ENCODE data around the gene SMC2. TPM values are rescaled to one million over a fixed set of nuclear protein-coding genes. Genes with fewer than 3 reads are reported as not detected.

The SMC2 gene
- total RNA-seq, 1 experiment from 2014 or later, result 24.4 TPM

GRCh38 chr9:104078596-104078995 is 15.5 kb upstream of the SMC2 start:
- Mint-ChIP-seq H3K9me3 (ENCODE audit: low read depth, unreplicated experiment) (no peaks in the 10 kb centered on the region), H3K36me3 (ENCODE audit: insufficient read depth, unreplicated experiment) (no peaks in the 10 kb centered on the region), H3K4me3 (ENCODE audit: low read depth, unreplicated experiment) (no peak overlapping the region), H3K27ac (ENCODE audit: unreplicated experiment) (no peak overlapping the region), H3K27me3 (ENCODE audit: unreplicated experiment) (no peaks in the 10 kb centered on the region), H3K4me1 (ENCODE audit: low read depth, unreplicated experiment) (no peaks in the 10 kb centered on the region)
- TF ChIP-seq, protein P1, sequence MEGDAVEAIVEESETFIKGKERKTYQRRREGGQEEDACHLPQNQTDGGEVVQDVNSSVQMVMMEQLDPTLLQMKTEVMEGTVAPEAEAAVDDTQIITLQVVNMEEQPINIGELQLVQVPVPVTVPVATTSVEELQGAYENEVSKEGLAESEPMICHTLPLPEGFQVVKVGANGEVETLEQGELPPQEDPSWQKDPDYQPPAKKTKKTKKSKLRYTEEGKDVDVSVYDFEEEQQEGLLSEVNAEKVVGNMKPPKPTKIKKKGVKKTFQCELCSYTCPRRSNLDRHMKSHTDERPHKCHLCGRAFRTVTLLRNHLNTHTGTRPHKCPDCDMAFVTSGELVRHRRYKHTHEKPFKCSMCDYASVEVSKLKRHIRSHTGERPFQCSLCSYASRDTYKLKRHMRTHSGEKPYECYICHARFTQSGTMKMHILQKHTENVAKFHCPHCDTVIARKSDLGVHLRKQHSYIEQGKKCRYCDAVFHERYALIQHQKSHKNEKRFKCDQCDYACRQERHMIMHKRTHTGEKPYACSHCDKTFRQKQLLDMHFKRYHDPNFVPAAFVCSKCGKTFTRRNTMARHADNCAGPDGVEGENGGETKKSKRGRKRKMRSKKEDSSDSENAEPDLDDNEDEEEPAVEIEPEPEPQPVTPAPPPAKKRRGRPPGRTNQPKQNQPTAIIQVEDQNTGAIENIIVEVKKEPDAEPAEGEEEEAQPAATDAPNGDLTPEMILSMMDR (IDR thresholded peaks at IDR 0.05; ENCODE audit: unreplicated experiment), result no peak
- BruUV-seq (replicated peaks), result no TSS peak
- no peak for DNase-seq
- intact Hi-C loops (cut with micrococcal nuclease; ENCODE audit: unreplicated experiment), result no loop called here
- CTCF ChIA-PET, result no interaction called here

DNA sequence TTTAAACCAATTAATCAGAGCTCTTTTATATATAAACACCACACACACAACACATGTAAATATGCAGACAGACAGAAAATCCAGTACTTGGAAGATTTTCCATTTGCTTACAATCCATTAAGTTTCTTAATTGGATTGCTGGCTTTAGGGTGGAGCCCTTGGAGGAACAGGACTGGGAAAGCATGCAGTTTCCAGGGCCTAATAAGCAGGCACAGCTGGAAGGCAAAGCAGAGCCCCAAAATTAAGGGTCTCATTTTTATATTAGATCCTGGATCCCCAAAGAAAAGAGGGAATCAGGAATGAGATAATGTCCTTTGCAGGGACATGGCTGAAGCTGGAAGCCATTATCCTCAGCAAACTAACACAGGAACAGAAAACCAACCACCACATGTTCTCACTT is 13.1 kb upstream of the SMC2 start:
- Mint-ChIP-seq H3K36me3 (ENCODE audit: insufficient read depth, unreplicated experiment) (no peaks in the 10 kb centered on the region), H3K9me3 (ENCODE audit: low read depth, unreplicated experiment) (no peaks in the 10 kb centered on the region), H3K27ac (ENCODE audit: unreplicated experiment) (no peak overlapping the region), H3K4me3 (ENCODE audit: low read depth, unreplicated experiment) (no peak overlapping the region), H3K27me3 (ENCODE audit: unreplicated experiment) (no peaks in the 10 kb centered on the region), H3K4me1 (ENCODE audit: low read depth, unreplicated experiment) (no peaks in the 10 kb centered on the region)
- no TSS peak for BruUV-seq (replicated peaks)
- TF ChIP-seq, protein P1 (IDR thresholded peaks at IDR 0.05; ENCODE audit: unreplicated experiment), result no peak
- no peak for DNase-seq
- intact Hi-C loops (cut with micrococcal nuclease; ENCODE audit: unreplicated experiment), result no loop called here
- CTCF ChIA-PET, result no interaction called here

- no TSS peak for BruUV-seq (replicated peaks)
- H3K27me3 Mint-ChIP-seq (ENCODE audit: unreplicated experiment), result no peaks in the 10 kb centered on the region
- H3K9me3 Mint-ChIP-seq (ENCODE audit: low read depth, unreplicated experiment), result no peaks in the 10 kb centered on the region
- TF ChIP-seq, protein P1 (IDR thresholded peaks at IDR 0.05; ENCODE audit: unreplicated experiment), result no peak
- H3K4me1 Mint-ChIP-seq (ENCODE audit: low read depth, unreplicated experiment), result no peaks in the 10 kb centered on the region
- H3K27ac Mint-ChIP-seq (ENCODE audit: unreplicated experiment), result no peak overlapping the region
- no peak overlapping the region for H3K4me3 Mint-ChIP-seq (ENCODE audit: low read depth, unreplicated experiment)
- DNase-seq, result no peak
- H3K36me3 Mint-ChIP-seq (ENCODE audit: insufficient read depth, unreplicated experiment), result no peaks in the 10 kb centered on the region
- CTCF ChIA-PET, result interaction anchor here (0.6 kb wide), 1 partner anchor 379 kb away, joined by 3 read pairs; no protein-coding TSS in a partner anchor
- intact Hi-C loops (cut with micrococcal nuclease; ENCODE audit: unreplicated experiment), result no loop called here
Measured at GRCh38 chr9:104082168-104082567, 11.9 kb upstream of the SMC2 start.

- TF ChIP-seq, protein P1 (IDR thresholded peaks at IDR 0.05; ENCODE audit: unreplicated experiment), result no peak
- H3K27ac Mint-ChIP-seq (ENCODE audit: unreplicated experiment), result no peak overlapping the region
- DNase-seq, result no peak
- no peaks in the 10 kb centered on the region for H3K36me3 Mint-ChIP-seq (ENCODE audit: insufficient read depth, unreplicated experiment)
- H3K4me1 Mint-ChIP-seq (ENCODE audit: low read depth, unreplicated experiment), result no peaks in the 10 kb centered on the region
- no peaks in the 10 kb centered on the region for H3K27me3 Mint-ChIP-seq (ENCODE audit: unreplicated experiment)
- BruUV-seq (replicated peaks), result no TSS peak
- CTCF ChIA-PET, result no interaction called here
- H3K4me3 Mint-ChIP-seq (ENCODE audit: low read depth, unreplicated experiment), result no peak overlapping the region
- intact Hi-C loops (cut with micrococcal nuclease; ENCODE audit: unreplicated experiment), result no loop called here
- peaks cover 2% of the 10 kb centered on the region for H3K9me3 Mint-ChIP-seq (ENCODE audit: low read depth, unreplicated experiment)
Measured at GRCh38 chr9:104085525-104085924, 8.6 kb upstream of the SMC2 start.
